GM18498 (cell line): Measurements from ENCODE around the gene C1orf21.
"Not testable (repeated sequence)": the region's sequence is repeated elsewhere in the genome, so short reads cannot be mapped to it uniquely, and the experiment has no call there.

Source experiments
- ATAC-seq: cut with Tn5 transposase; IDR thresholded peaks from one replicate; pipeline ENCODE4 v1.9.1; 2021; ENCODE audit warnings: mild to moderate bottlenecking, moderate library complexity; ENCODE audit not compliant: unreplicated experiment

C1orf21 gene, protein sequence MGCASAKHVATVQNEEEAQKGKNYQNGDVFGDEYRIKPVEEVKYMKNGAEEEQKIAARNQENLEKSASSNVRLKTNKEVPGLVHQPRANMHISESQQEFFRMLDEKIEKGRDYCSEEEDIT

DNA sequence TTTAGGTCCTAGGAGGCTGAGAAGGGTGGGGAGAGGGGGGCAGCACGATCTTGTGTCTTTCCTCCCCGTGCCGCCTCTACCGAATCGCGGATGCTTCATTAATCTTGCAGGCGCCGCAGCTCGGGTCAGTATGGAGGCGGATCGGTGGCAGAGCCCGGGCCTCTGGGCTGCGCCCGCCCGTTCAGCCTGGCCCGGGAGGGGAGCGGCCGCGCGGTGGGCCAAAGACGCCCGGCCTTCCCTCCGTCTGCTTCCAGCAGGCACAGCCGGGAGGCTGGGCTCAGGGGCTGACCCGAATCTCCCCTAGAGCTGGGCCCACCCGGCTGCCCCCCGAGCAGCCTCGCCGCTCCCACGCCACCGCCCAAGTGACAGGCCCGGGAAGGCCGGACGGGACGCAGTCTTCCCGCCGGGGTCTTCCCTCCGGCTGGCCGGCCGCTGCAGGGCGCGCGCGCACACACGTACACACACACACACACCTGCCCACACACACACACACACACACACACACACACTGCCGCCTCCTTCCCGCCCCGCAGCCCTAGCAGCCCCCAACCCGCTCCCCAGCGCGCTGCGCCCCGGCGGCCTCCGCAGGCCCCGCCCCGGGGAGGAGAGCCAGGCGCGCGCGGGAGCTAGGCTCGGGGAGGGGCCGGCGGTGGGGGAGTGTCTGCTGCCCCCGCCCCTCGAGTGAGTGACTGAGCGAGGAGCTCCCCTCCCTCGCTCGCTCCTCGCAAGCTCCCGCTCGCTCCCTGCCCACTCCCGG is at the start of gene C1orf21:
C1orf21 (plus strand) TSS at position 718 of the 757 bp plus-strand sequence. CDS start 90,481 bp downstream, outside the sequence.
- peak; percentile 89 for ATAC-seq

DNA sequence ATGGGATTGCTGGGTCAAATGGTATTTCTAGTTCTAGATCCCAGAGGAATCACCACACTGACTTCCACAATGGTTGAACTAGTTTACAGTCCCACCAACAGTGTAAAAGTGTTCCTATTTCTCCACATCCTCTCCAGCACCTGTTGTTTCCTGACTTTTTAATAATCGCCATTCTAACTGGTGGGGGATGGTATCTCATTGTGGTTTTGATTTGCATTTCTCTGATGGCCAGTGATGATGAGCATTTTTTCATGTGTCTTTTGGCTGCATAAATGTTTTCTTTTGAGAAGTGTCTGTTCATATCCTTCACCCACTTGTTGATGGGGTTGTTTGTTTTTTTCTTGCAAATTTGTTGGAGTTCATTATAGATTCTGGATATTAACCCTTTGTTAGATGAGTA is 49.0 kb upstream of the C1orf21 start:
- ATAC-seq = not testable (repeated sequence)

DNA sequence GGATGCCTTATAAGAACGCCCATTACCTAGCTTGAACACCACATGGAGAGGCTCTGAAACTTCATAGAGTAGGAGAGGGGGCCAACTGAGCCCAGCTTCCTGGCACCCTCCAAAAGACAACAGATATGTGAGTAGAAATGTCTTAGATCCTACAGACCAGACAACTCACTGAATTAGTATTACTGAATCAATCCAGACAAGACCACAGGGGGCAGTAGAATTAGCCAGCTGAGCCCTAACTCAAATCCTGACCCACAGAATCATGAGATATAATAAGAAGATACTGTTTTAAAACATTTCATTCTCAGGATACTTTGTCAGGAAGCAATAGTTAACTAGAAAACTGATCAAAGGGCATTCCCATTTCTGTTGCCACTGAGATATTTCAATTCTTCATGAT is 45.8 kb upstream of the C1orf21 start:
- no peak for ATAC-seq

DNA sequence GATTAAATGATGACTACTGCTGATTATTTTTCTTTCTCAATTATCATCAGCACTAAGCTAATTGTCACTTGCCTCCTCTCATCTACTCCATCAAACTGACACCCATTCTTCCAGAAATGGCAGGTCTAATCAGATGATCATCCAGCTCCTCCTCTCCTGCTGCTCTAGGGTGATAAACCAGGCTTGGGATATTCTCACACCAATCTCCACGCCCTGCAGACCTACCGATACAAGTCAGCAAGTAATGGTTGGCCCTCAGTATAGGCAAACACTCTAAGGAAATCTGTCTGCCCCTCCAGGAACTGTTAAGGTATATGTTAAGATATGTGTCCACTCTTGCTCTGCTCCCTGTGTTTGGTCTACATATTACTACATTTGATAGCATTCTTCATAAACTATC is 36.3 kb upstream of the C1orf21 start:
- ATAC-seq = no peak

DNA sequence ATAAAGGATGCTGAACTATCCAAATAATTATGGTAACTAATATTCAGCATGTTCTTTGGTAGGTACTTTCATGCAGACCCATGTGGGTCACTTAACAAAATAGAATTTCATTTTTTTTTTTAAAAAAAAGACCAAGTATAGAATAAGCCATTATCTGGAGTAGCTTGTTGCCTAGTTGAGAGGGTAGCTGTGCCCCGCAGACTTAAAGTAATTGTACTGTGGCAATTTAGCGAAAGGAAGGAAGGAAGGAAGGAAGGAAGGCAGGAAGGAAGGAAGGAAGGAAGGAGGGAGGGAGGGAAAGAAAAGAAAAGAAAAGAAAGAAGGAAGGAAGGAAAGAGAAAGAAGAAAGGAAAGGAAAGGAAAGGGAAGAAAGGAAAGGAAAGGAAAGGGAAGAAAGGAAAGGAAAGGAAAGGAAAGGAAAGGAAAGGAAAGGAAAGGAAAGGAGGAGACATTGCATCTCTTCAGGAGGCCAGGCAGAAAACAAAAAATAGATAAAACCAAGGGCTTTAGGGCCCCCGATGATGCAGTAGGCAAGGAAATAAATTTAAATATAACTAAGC is 35.3 kb upstream of the C1orf21 start:
- ATAC-seq = no peak

- no peak for ATAC-seq
These were observed 34.1 kb upstream of the C1orf21 start for GRCh38 chr1:184352776-184353175.

- no peak for ATAC-seq
These were observed 32.1 kb upstream of the C1orf21 start for GRCh38 chr1:184354719-184355118.

- ATAC-seq = no peak
These were observed 29.9 kb upstream of the C1orf21 start for GRCh38 chr1:184356891-184357290.

DNA sequence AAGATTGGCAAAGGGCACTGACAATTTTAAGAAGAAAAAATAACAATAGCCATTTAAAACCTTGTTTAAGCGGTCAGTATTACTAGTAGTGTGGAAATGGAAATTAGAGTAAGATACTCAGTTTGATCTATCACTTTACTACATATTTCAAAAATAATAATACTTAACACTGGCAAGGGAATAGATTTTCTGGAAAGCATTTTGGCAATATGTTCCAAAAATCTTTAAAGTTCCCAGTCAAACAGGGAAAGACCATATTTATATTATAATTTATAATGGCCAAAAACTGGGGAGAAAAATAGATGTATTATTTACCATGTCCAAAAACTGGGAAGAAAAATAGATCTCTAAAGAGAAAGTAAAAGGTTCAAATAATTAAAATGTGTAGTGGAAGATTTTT is 28.6 kb upstream of the C1orf21 start:
- ATAC-seq = no peak

DNA sequence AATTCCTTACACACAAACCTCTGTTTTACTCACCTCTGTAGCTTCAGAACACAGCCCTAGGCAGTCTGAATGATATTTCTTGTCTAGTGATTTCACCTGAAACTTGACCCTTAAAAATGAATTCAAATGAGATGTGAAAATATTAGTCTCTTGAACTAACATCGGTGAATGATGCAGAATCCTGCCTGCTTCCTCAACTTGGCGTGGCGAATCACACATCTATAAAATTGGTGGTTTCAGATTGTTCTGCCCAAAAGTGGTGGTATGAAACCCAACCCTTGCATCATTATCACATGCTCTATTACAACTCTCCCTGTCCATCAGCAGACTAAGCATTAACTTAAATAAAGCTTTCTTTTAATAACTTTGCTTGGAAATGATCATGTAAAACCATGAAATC is 26.9 kb upstream of the C1orf21 start:
- no peak for ATAC-seq

- ATAC-seq = no peak
These were observed 24.0 kb upstream of the C1orf21 start for GRCh38 chr1:184362876-184363275.

- ATAC-seq = no peak
These were observed 21.1 kb upstream of the C1orf21 start for GRCh38 chr1:184365699-184366098.

- ATAC-seq = no peak
These were observed 19.8 kb upstream of the C1orf21 start for GRCh38 chr1:184366997-184367396.

DNA sequence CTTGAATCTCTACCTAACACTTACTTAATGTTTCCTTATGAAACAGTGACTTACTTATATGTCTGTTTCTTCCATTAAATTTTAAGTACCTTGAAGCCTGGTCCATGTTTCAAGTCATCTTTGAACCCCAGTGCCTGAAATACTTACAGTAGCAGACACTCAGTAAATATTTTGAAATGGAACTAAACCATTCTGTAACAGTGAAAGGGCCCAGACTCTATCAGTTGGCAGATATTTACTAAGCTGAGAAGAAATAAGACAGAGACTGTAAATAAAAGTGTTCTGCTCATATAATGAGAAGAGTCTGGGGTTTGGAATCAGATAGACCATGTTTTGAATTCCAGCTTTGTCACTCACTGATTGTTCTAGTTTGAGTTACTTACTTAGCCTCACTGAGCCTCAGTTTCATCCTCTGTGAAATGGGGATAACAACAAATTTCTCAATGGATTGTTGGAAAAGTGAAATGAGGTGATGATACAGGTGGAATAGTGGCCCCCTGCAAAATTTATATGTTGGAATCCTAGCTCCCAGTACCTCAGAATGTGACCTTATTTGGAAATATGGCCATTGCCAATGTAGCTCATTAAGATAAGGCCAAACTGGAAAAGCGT is 19.3 kb upstream of the C1orf21 start:
- no peak for ATAC-seq

DNA sequence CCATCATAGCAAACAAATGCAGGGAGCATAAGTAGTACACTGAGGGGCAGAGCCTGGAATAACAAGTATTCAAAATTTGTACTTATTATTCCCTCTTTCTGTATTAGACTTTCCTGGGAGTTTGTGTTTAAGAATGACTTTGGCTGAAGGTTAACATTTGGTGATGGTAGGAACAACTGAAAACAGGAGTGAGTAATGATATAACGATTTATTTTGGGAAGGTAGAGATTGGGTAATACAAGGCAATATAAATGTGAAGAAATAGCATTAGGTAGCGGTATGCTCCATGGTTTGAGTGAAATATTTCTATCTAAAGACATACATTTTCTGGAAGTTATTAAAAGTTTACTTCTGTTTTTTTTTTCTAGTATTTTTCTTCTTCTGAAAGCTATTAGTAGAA is 18.5 kb upstream of the C1orf21 start:
- no peak for ATAC-seq

GRCh38 chr1:184370850-184371249 is 16.0 kb upstream of the C1orf21 start:
- ATAC-seq = no peak

DNA sequence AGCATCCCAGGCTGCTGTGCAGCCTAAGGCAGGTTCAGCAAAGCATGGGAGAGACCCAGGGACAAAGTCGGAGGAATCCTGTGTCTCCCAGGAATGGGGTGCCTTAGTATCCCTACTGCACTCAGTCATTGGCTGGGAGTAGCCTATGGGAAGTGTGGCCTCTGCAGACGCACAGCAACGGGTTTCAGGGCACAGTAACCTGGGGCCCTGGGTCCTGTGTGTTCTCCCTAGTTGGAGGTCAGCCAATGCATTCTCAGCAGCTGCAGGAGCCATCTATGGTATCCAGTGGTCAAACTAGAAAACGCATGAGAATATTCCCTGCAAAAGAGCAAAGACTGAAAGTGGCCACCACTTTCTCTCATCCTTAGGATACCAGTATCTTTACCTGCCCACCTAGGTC is 13.7 kb upstream of the C1orf21 start:
- ATAC-seq = no peak

GRCh38 chr1:184376369-184376768 is 10.5 kb upstream of the C1orf21 start:
- ATAC-seq = no peak

GRCh38 chr1:184379111-184379752 is 7.6 kb upstream of the C1orf21 start:
- ATAC-seq = no peak

- no peak for ATAC-seq
These were observed 6.4 kb upstream of the C1orf21 start for GRCh38 chr1:184380468-184380867.

DNA sequence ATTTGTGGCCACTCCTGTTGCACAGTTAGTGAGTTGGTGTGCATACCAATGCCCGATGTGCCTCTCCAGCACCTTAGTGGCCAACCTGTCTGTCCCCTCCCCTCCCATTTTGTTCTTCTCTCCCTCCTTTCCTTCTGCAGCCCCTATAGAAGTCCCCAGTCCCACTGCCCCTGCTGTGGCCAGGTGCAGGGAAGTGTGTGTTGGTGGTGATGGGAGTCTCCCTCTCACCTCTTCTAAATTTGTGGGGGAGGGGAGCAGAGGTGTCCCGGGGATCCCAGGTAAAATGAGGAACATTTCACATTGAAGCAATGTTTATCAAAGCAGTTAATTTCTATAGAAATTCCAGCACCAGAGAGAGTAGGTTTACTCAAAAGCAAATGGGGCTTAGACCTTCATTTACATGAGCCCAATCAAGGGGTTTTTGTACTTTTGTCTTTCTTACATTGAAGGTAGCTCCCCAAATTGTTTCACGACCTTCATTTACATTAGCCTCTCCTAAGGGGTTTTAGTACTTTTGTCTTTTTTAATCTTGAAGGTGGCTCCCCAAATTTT is 3.0 kb upstream of the C1orf21 start:
- ATAC-seq = no peak
